ENCODE measurements around the gene ARL15.

GRCh38 chr5:54018438-54018837 lies 291.9 kb downstream of the ARL15 start:
- no peak for TF ChIP-seq CTCF (IDR thresholded peaks at IDR 0.05)
- no peak for TF ChIP-seq POLR2A (IDR thresholded peaks at IDR 0.05)
